Osteoblast (primary cell): ENCODE data around the gene ATP11A. TPM values are rescaled to one million over a fixed set of nuclear protein-coding genes. Genes with fewer than 3 reads are reported as not detected.

Experiments
- DNase-seq: peaks from one replicate; pipeline ENCODE4 v3.0.0; 2011; ENCODE audit warnings: low spot score, mixed read lengths; ENCODE audit not compliant: insufficient read length; ENCODE audit errors: missing footprints
- H2AFZ ChIP-seq: 2 replicates; pipeline ENCODE4 v1.6.0; 2011; ENCODE audit warnings: mild to moderate bottlenecking, low read length
- H3K27ac ChIP-seq: 2 replicates; pipeline ENCODE4 v1.5.1; 2011; ENCODE audit warnings: mild to moderate bottlenecking, low read depth, low read length, moderate library complexity
- H3K27me3 ChIP-seq: 2 replicates; pipeline ENCODE4 v1.6.0; 2012; ENCODE audit warnings: mild to moderate bottlenecking, control low read depth, inconsistent platforms, low read length, moderate library complexity; ENCODE audit not compliant: insufficient read depth
- H3K36me3 ChIP-seq: 2 replicates; pipeline ENCODE4 v1.5.1; 2011; ENCODE audit warnings: mild to moderate bottlenecking, low read length, control low read depth, moderate library complexity; ENCODE audit not compliant: insufficient read depth
- H3K4me1 ChIP-seq: 2 replicates; pipeline ENCODE4 v1.5.1; 2011; ENCODE audit warnings: mild to moderate bottlenecking, low read length, control low read depth, moderate library complexity; ENCODE audit not compliant: insufficient read depth
- H3K4me2 ChIP-seq: 2 replicates; pipeline ENCODE4 v1.6.0; 2011; ENCODE audit warnings: mild to moderate bottlenecking, low read length; ENCODE audit not compliant: insufficient read depth
- H3K4me3 ChIP-seq: fragments of 200-600 bp; sonication (generic); 3 replicates; pipeline ENCODE4 v1.5.1; 2012; ENCODE audit warnings: mild to moderate bottlenecking, low read length, inconsistent platforms; ENCODE audit not compliant: insufficient read depth
- H3K79me2 ChIP-seq: 2 replicates; pipeline ENCODE4 v1.6.0; 2012; ENCODE audit warnings: mild to moderate bottlenecking, low read length, control low read depth, inconsistent platforms; ENCODE audit not compliant: insufficient read depth
- H3K9me3 ChIP-seq: 2 replicates; pipeline ENCODE4 v1.5.1; 2011; ENCODE audit warnings: low read depth, low read length, control low read depth
- H4K20me1 ChIP-seq: 2 replicates; pipeline ENCODE4 v1.6.0; 2012; ENCODE audit warnings: mild to moderate bottlenecking, low read length, control low read depth; ENCODE audit not compliant: insufficient read depth
- CTCF ChIP-seq: IDR thresholded peaks from 2 replicates; pipeline ENCODE4 v1.5.1; 2011; ENCODE audit warnings: mild to moderate bottlenecking, low read depth, low read length, moderate library complexity; ENCODE audit errors: extremely low read depth
- total RNA-seq: library from RNA; depleted of rRNA; stranded (reverse); fragments of >200 nt; gene quantifications from 2 replicates; pipeline ENCODE4 v1.2.3, GENCODE V29; 2012

Gene ATP11A
- total RNA-seq, 1 donor = 7.6 TPM

DNA sequence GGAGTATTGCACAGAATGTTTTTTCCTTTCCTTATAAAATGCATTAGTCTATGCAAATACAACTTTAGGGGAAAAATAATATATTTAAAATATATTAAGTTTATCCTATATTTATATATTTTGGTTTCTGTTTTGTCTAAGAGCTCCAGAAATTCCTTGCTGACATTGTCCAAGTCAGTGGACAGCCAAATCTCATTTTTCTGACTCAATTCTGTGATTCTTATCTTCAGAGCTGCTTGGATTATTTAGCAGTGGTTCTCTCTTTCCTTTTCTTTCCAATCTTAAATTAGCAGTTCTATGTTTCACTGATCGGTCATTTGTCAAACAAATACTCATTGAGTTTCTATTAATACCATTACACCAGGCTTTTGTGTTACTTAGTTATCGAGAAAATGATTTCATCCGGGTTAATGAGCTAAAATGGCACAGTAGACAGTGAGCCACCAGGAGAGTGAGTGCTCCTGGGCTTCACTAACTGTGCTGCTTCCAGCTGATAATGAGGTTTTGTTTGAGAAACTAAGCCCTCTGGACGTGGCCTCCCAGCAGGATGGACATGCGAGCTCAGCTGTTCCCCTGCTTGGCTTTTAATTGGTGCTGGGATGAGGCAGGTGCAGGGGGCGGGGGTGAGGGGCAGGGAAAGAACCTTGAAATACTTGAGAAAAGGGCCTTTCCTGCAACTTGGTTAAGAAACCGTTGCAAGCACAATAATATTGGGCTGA is 44.0 kb downstream of the ATP11A start:
- Histone ChIP-seq H3K36me3 (no peaks in the 10 kb centered on the region), H3K27ac (no peak overlapping the region), H2AFZ (no peak overlapping the region), H3K9me3 (no peaks in the 10 kb centered on the region), H3K27me3 (no peaks in the 10 kb centered on the region), H3K4me2 (no peak overlapping the region), H4K20me1 (peaks cover 6% of the 10 kb centered on the region), H3K4me3 (no peak overlapping the region), H3K79me2 (no peaks in the 10 kb centered on the region), H3K4me1 (no peaks in the 10 kb centered on the region)
- peak; percentile 74 for DNase-seq
- no peak for TF ChIP-seq CTCF

DNA sequence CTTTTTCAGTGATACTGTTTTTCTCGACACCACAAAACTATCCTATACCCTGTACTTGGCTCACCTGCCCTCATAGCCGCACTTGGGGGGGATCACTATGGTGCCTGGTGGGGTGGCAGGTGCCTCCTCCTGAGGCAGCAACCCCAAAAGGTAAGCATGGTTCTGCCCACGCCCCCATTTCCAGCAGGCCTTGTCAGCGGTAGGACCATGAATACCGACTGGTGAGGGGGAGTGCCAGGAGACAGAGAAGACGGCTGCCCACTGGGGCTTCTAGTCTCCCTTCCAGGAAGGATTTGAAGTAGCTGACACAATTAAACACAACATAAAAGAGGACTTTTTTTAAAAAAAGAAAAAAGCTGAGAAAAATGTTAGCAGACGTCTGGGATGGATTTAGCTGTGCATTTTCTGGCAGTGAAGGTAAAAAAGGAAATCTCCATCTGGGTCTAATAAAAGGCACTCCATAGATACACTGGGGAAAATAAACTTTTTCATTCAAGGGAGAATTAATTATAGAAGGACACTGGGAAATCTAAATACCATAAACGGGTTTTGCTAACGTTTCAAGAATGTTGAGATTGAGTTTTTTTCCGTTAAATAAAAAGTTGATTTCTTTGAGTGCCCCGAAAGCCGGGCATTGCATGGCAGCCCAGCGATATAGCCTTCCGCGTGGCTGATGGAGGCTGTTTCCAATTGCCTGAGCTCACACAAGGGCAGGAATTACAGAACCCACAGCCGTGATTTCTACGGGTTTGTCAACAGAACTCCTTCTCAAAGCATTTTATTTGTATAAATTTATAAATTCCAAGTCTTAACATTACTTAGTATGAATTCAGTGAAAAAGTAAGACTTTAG is 45.1 kb downstream of the ATP11A start:
- no peak overlapping the region for H3K4me3 ChIP-seq
- H3K27me3 ChIP-seq = no peaks in the 10 kb centered on the region
- H3K79me2 ChIP-seq = no peaks in the 10 kb centered on the region
- H2AFZ ChIP-seq = no peak overlapping the region
- no peak overlapping the region for H3K27ac ChIP-seq
- no peak overlapping the region for H3K4me2 ChIP-seq
- H3K4me1 ChIP-seq = no peaks in the 10 kb centered on the region
- no peak for TF ChIP-seq CTCF
- H4K20me1 ChIP-seq = peaks cover 6% of the 10 kb centered on the region
- DNase-seq = peak; percentile 34
- H3K9me3 ChIP-seq = no peaks in the 10 kb centered on the region
- no peaks in the 10 kb centered on the region for H3K36me3 ChIP-seq

DNA sequence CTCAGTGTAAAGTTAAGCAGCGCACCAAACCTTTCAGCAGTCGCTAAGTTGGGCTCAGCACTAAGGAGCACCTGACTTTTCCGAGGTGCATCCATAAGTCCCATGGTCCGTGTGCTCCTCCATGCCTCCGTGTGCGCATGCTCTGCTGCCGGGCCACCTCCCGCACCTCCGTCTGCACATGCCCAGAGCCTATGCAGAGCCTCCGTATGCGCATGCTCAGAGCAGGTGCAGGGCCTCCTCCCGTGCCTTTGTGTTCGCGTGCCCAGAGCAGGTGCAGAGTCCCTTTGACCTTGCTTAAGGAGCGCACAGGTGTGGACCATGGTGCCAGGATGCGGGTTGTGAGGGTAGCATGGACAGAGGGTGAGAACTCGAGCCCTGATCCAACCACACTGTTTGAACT is 46.0 kb downstream of the ATP11A start:
- no peak for DNase-seq
- no peaks in the 10 kb centered on the region for H3K9me3 ChIP-seq
- H3K27me3 ChIP-seq = no peaks in the 10 kb centered on the region
- H3K4me3 ChIP-seq = no peak overlapping the region
- no peak overlapping the region for H3K27ac ChIP-seq
- no peak for TF ChIP-seq CTCF
- H3K79me2 ChIP-seq = no peaks in the 10 kb centered on the region
- no peak overlapping the region for H3K4me2 ChIP-seq
- H3K36me3 ChIP-seq = no peaks in the 10 kb centered on the region
- H3K4me1 ChIP-seq = peaks cover 6% of the 10 kb centered on the region
- H2AFZ ChIP-seq = no peak overlapping the region
- peaks cover 6% of the 10 kb centered on the region for H4K20me1 ChIP-seq

DNA sequence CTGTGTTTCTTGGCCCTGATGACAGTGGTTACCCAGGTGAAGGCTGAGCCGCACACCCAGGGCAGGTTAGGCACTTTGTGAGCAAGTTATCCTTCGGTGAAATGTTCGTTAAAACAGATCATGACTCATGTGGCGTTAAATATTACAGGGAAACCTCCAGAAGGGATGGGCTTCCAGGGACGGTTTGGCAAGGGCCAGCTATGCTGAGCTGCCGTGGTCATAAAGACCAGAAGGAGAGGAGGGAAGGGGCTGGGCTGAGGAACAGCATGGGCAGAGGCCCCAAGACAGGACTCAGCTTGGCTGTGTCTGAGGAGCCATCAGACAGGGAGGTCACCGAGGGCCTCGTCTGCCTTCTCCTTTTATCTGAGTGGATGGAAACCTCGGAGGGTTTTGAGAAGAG is 47.5 kb downstream of the ATP11A start:
- peaks cover 14% of the 10 kb centered on the region for H3K4me1 ChIP-seq
- H3K4me3 ChIP-seq = no peak overlapping the region
- TF ChIP-seq CTCF = no peak
- H4K20me1 ChIP-seq = peaks cover 6% of the 10 kb centered on the region
- H3K27me3 ChIP-seq = no peaks in the 10 kb centered on the region
- no peaks in the 10 kb centered on the region for H3K9me3 ChIP-seq
- H3K4me2 ChIP-seq = no peak overlapping the region
- no peak overlapping the region for H2AFZ ChIP-seq
- H3K79me2 ChIP-seq = peaks cover 4% of the 10 kb centered on the region
- H3K27ac ChIP-seq = no peak overlapping the region
- DNase-seq = peak; percentile 62
- H3K36me3 ChIP-seq = no peaks in the 10 kb centered on the region
